HG02571 (cell line): ENCODE results near the gene DNAH8.
"Not testable (repeated sequence)": the region's sequence is repeated elsewhere in the genome, so short reads cannot be mapped to it uniquely, and the experiment has no call there.

ENCODE experiments used
- ATAC-seq: cut with Tn5 transposase; IDR thresholded peaks from one replicate; pipeline ENCODE4 v1.9.1; 2021; ENCODE audit warnings: mild to moderate bottlenecking, moderate library complexity; ENCODE audit not compliant: unreplicated experiment

DNAH8 gene

GRCh38 chr6:38697846-38698245, 17.3 kb upstream of the DNAH8 start:
- no peak for ATAC-seq

GRCh38 chr6:38699702-38700101, 15.4 kb upstream of the DNAH8 start:
- ATAC-seq = not testable (repeated sequence)

DNA sequence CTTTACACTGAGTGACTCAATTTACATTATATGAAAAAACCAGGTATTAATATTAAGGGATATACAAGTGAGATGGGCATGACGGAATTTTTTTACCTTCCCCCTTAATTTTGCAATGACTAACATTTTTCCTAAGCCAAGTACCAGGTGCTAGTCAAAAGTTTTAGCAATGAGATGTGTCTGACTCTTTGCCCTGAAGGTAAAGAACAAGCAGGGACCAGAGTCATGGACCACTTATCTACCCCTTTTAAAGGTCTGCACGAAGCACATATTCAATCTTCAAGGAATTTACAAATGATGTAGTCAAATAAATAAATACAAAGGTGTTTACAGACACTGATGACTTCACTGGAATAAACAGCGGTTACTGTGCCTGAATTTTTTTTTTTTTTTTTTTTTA, 13.6 kb upstream of the DNAH8 start:
- no peak for ATAC-seq

DNA sequence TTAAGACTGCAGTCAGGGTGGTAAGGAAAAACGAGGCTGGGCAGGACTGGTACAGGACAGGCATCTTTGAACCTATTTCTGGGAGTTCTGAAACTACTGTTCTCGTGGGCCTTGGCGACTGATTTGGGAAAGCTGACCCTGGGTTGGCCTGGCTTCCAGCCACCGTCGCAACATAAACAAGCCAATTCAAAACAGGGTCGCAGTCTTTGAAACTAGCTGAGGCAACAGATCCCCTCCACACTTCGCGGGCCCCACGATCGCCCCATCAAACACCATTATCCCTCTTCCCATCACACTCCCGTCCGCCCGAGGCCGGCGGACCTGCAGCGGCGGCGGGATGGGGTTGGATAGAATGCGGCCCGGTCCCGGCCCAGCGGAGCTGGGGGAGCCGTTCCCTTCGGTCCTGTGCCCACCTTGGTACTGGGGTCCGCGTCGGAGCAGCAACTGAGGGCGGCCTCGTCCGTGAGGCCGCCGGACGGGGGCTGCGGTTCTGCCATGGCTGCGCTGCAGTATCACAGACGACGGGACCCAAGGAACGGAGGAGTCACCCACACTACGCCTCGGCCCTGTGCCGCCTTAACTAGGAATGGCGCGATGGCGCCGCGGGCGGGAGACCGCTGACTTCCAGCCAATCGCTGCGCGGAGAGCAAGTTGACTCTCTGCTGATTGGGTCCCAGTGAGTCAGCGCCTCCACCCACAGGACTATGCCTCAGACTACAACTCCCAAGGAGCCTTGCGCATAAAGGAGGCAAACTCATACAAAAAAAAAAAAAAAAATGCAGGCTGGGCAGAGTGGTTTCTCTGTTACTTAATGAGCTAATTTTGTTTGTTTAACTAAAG, 12.3 kb upstream of the DNAH8 start, which contains the start of gene GLO1:
Gene GLO1, minus strand, starts transcription at position 588 of the 840 bp plus-strand sequence. Its CDS starts 91 bp downstream, at position 497.
- peak; percentile 99 for ATAC-seq

- no peak for ATAC-seq
Observed at GRCh38 chr6:38703949-38704590, 11.0 kb upstream of the DNAH8 start.

DNA sequence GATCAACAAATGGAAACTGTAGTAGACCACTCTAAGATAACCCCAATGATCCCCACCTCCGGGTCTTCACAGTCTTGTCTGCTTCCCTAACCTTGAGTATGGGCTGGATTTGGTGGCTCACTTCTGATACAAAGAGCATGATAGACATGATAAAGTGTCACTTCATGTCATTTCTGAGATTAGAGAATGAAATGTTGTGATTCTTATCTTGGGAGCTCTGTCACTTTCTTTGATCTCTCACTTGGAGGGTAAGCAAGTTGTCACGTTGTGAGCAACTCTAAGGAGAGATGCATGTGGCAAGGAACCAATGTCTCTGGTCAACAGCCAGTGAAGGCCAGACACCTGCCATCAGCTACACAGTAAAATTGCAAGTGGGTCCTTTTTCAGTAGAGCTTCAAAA, 9.2 kb upstream of the DNAH8 start:
- no peak for ATAC-seq

- ATAC-seq = no peak
Observed at GRCh38 chr6:38708496-38708895, 6.6 kb upstream of the DNAH8 start.

DNA sequence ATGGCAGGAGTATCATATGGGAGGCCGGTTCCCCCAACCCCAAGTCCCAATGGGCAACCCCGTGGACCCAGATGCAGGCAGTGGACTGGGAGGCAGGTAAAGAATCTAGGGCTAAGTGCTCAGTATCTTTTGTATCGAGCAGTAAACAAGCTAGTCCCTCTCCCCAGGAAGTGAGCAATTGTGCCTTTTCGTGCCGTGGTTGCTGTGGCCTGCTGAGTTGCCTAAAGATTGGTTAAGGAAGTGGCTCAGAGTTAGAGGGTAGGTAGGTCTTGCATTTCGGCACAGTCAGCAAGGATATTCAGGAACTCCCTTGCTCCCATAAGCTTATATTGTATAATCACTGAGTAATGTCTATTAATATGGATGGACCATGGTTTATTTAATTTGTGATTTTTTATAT, 1.3 kb upstream of the DNAH8 start:
- ATAC-seq = no peak

DNA sequence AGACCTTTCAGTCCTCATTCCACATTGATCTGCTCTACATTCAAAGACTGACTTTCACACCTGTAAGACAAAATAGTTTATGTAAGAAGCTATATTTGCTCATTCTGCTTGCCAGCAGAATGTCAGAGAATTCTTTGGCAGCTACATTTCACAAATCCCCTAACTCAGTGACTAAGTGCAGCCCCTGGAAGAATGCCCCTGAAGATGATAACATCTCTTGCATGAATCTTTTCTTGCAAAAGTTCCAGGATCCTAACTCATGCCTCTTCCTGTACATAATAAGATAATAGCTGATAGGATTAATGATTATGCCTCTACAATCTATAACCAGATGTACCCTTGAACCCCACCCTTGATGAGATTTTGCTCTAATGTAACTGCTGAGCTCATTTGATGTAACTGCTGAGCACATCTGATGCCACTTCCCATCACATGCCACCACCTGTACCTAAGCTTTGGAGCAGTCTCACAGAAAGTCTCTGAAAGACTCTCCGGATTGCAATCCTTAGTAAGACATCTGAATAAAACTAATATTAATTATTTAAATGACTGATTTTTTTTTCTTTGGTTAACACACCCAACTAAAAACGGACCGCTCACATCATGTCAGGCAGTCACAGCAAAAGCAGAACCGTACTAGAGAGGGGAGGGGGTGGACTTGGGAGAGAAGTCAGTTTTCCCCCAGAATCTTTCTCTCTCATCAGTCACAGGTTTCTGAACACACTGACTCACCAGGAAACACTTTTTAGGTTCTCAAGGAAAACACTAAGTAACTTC, 684 bp upstream of the DNAH8 start:
- no peak for ATAC-seq

DNA sequence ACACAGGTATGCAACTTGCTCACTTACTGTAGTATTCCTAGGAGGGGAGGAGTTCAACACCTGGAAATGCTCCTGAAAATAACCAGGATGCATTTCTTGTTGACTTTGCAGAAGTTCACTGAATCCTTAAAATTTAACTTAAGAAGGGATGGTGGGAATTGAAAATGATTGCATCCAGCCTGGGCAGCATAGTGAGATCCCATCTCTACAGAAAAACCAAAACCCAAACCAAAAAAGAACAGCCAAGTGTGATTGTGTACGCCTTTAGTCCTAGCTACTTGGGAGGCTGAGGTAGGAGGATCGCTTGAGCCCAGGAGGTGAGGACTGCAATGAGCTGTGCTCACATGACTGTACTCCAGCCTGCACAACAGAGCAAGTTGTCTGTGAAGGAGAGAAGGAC, 1.7 kb downstream of the DNAH8 start:
- ATAC-seq = no peak

GRCh38 chr6:38719358-38719757, 4.2 kb downstream of the DNAH8 start:
- no peak for ATAC-seq

GRCh38 chr6:38720295-38720694, 5.2 kb downstream of the DNAH8 start:
- ATAC-seq = no peak

GRCh38 chr6:38722038-38722437, 6.9 kb downstream of the DNAH8 start:
- no peak for ATAC-seq

- no peak for ATAC-seq
Observed at GRCh38 chr6:38722727-38723334, 7.7 kb downstream of the DNAH8 start.

GRCh38 chr6:38723783-38724182, 8.7 kb downstream of the DNAH8 start:
- ATAC-seq = no peak

DNA sequence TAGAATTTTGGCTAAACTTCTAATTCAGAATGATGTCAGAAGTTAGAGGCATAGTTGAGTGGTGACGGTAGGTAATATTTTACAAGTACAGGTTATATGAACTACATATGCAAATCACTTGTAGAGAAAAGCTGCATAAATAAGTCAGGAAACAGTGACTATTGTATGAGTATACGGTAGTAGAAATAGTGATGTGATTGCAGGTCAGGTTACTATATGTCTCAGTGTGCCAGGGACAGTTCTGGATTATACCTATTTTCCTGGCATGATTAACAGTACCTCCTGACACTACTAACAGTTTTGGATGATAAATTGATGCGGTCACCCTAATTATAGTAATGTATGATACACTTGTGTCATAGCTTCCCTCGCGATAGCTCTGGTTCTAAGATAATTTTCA, 9.2 kb downstream of the DNAH8 start:
- ATAC-seq = no peak

GRCh38 chr6:38725414-38726183, 10.5 kb downstream of the DNAH8 start:
- ATAC-seq = no peak

GRCh38 chr6:38728203-38728602, 13.1 kb downstream of the DNAH8 start:
- ATAC-seq = no peak

DNA sequence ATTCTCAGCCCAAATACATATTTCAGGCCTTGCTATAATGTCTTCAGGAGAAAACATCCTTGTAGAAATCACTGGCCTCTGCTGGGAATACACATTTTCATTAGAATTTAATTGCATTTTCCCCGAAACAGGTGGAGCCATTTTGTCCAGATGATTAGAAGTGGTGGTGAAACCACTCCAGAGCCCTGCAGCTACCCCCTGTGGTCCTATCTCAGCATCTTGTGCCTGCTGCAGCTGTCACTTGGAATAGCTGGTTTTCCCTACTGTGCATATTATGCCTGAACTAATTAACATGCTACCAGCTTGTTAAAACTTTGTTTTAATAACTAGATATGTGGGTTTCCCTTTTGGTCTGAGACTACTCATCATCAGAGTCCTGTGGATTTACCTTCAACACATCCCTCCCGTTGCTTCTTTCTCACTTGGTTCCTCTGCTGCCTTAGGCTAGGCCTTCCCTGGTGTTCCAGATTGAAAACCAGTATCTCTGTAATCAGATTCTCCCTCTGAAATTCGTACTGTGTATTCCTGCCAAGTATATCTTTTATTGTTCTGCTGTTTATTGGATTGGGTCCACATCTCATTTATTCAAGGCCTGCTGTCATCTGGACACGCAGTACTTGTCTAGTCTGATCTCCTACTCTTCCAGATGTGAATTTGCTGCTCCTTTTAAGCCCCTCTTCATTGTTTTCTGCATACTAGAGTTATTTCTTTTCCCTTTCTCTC, 15.2 kb downstream of the DNAH8 start:
- no peak for ATAC-seq

- no peak for ATAC-seq
Observed at GRCh38 chr6:38736951-38737350, 21.8 kb downstream of the DNAH8 start.
